CD4-positive, CD25-positive, alpha-beta regulatory T cell (primary cell): Measurements from ENCODE around the gene KRTAP10-3. TPM values are rescaled to one million over a fixed set of nuclear protein-coding genes. Genes with fewer than 3 reads are reported as not detected.

Source experiments
- ATAC-seq, 2 donors: fragments of 150-1000 bp; cut with Tn5 transposase; one replicate each; pipeline ENCODE4 v1.10.0; 2021; ENCODE audit warnings: low read depth in 2 of 2, moderate number of reproducible peaks in 2 of 2, moderate library complexity in 1 of 2
- DNase-seq, 3 donors: peaks; one replicate each; pipeline versions ENCODE4 v3.0.0 to v3.0.0-alpha.2; 2012 to 2022; ENCODE audit warnings: mixed read lengths in 1 of 3
- H3K27ac ChIP-seq: one replicate; pipeline ENCODE4 v1.7.0; 2013; ENCODE audit warnings: mild to moderate bottlenecking, low read length; ENCODE audit not compliant: insufficient read depth, poor library complexity, severe bottlenecking
- H3K27me3 ChIP-seq: one replicate; pipeline ENCODE4 v1.7.0; 2013; ENCODE audit warnings: low read length; ENCODE audit not compliant: control insufficient read depth, insufficient read depth
- H3K36me3 ChIP-seq: one replicate; pipeline ENCODE4 v1.7.0; 2013; ENCODE audit warnings: mild to moderate bottlenecking, low read length, moderate library complexity; ENCODE audit not compliant: control insufficient read depth, insufficient read depth
- H3K4me1 ChIP-seq: 2 replicates; pipeline ENCODE4 v1.7.0; 2013; ENCODE audit warnings: mild to moderate bottlenecking, low read length; ENCODE audit not compliant: insufficient read depth, control insufficient read depth, poor library complexity, severe bottlenecking
- H3K4me3 ChIP-seq: one replicate; pipeline ENCODE4 v1.7.0; 2013; ENCODE audit warnings: low read depth, mild to moderate bottlenecking, low read length, moderate library complexity
- H3K9me3 ChIP-seq, 2 experiments: 1 replicate in 1 of 2; 2 replicates in 1 of 2; pipeline ENCODE4 v1.7.0; 2013; ENCODE audit warnings: low read length in 2 of 2, mild to moderate bottlenecking in 1 of 2, moderate library complexity in 1 of 2; ENCODE audit not compliant: control insufficient read depth in 2 of 2
- H3K27ac Mint-ChIP-seq, 3 donors: one replicate each; pipeline ENCODE4 v1.8.0; 2020 to 2022; ENCODE audit warnings: mild to moderate bottlenecking in 3 of 3, mixed read lengths in 3 of 3, moderate library complexity in 2 of 3
- H3K27me3 Mint-ChIP-seq: one replicate; pipeline ENCODE4 v1.8.0; 2022; ENCODE audit warnings: mild to moderate bottlenecking, mixed read lengths
- H3K36me3 Mint-ChIP-seq: one replicate; pipeline ENCODE4 v1.8.0; 2020; ENCODE audit warnings: mixed read lengths
- H3K4me1 Mint-ChIP-seq, 4 donors: one replicate each; pipeline ENCODE4 v1.8.0; 2020 to 2022; ENCODE audit warnings: mixed read lengths in 4 of 4, mild to moderate bottlenecking in 1 of 4
- H3K4me3 Mint-ChIP-seq, 4 donors: one replicate each; pipeline ENCODE4 v1.8.0; 2020 to 2022; ENCODE audit warnings: mild to moderate bottlenecking in 4 of 4, mixed read lengths in 4 of 4, moderate library complexity in 3 of 4
- H3K9me3 Mint-ChIP-seq, 7 donors: one replicate each; pipeline ENCODE4 v1.8.0; 2020 to 2022; ENCODE audit warnings: mixed read lengths in 7 of 7, mild to moderate bottlenecking in 3 of 7, moderate library complexity in 2 of 7
- polyA plus RNA-seq, 4 donors: library from polyadenylated mRNA; unstranded; fragments of 300-500 nt; fragmentation: Illumina TruSeq; gene quantifications; one replicate each; pipeline ENCODE4 v1.2.3, GENCODE V29; 2021
- total RNA-seq: library from RNA; stranded (reverse); gene quantifications from one replicate; pipeline ENCODE4 v1.2.3, GENCODE V29; 2022

KRTAP10-3 gene
- total and polyA plus RNA-seq, 5 donors from 2014 or later, result not detected

DNA sequence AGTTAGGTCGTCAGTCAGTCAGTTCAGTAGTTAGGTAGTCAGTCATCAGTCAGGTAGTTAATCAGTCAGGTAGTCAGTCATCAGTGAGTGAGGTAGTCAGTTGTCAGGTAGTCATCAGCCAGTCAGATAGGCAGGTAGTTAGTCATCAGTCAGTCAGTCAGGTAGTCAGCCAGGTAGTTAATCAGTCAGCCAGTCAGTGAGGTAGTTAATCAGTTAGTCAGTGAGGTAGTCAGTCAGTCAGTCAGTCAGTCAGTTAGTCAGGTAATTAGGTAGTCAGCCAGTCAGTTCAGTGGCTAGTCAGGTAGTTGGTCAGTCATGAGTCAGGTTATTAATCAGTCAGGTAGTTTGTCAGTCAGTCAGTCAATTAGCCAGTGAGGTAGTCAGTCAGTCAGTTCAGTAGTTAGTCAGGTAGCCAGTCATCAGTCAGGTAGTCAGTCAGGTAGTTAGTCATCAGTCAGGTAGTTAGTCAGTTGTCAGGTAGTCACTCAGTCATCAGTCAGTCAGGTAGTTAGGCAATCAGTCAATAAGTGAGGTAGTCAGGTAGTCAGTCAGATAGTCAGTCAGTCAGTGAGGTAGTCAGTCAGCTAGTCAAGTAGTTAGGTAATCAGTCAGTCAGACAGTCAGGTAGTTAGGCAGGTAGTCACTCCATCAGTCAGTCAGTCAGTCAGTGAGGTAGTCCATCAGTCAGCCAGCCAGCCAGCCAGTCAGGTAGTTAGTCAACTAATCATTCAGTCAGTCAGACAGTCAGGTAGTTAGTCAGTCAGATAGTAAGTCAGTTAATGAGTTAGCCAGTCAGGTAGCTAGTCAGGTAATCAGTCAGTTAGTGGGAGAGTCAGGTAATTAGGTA lies 34.8 kb downstream of the KRTAP10-3 start:
- H3K4me3 Mint-ChIP-seq, result no peak overlapping the region
- H3K27ac Mint-ChIP-seq, result no peak overlapping the region
- no peak for ATAC-seq
- H3K9me3 ChIP-seq, result no peaks in the 10 kb centered on the region
- H3K4me1 Mint-ChIP-seq, result no peaks in the 10 kb centered on the region
- H3K27me3 Mint-ChIP-seq, result no peaks in the 10 kb centered on the region
- H3K4me3 ChIP-seq, result no peak overlapping the region
- H3K36me3 Mint-ChIP-seq, result no peaks in the 10 kb centered on the region
- no peaks in the 10 kb centered on the region for H3K27me3 ChIP-seq
- DNase-seq, result no peak
- no peak overlapping the region for H3K27ac ChIP-seq
- no peaks in the 10 kb centered on the region for H3K9me3 Mint-ChIP-seq
- no peaks in the 10 kb centered on the region for H3K4me1 ChIP-seq
- no peaks in the 10 kb centered on the region for H3K36me3 ChIP-seq

DNA sequence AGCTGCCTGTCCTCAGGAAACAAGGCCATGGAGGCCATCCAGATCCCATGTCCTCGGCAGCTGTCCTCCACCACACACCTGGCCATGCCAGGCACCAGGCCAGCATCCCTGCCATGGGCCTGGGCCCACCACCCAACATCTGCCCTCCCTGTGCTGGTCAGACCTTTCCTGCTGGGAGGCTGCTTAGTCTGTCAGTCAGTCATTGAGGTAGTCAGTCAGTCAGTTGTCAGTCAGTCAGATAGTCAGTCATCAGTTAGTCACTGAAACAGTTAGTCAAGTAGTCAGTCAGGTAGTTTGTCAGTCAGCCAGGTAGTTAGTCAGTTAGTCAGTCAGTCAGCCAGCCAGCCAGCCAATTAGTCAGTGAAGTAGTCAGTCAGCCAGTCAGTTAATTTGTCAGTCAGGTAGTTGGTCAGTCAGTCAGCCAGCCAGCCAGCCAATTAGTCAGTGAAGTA lies 35.8 kb downstream of the KRTAP10-3 start:
- H3K9me3 ChIP-seq, result no peaks in the 10 kb centered on the region
- H3K27me3 ChIP-seq, result no peaks in the 10 kb centered on the region
- Mint-ChIP-seq H3K4me1 (no peaks in the 10 kb centered on the region), H3K27me3 (peaks cover 4% of the 10 kb centered on the region), H3K36me3 (no peaks in the 10 kb centered on the region), H3K4me3 (no peak overlapping the region), H3K27ac (no peak overlapping the region), H3K9me3 (no peaks in the 10 kb centered on the region)
- H3K4me3 ChIP-seq, result no peak overlapping the region
- no peak for ATAC-seq
- H3K36me3 ChIP-seq, result no peaks in the 10 kb centered on the region
- H3K27ac ChIP-seq, result no peak overlapping the region
- H3K4me1 ChIP-seq, result no peaks in the 10 kb centered on the region
- DNase-seq, result no peak

DNA sequence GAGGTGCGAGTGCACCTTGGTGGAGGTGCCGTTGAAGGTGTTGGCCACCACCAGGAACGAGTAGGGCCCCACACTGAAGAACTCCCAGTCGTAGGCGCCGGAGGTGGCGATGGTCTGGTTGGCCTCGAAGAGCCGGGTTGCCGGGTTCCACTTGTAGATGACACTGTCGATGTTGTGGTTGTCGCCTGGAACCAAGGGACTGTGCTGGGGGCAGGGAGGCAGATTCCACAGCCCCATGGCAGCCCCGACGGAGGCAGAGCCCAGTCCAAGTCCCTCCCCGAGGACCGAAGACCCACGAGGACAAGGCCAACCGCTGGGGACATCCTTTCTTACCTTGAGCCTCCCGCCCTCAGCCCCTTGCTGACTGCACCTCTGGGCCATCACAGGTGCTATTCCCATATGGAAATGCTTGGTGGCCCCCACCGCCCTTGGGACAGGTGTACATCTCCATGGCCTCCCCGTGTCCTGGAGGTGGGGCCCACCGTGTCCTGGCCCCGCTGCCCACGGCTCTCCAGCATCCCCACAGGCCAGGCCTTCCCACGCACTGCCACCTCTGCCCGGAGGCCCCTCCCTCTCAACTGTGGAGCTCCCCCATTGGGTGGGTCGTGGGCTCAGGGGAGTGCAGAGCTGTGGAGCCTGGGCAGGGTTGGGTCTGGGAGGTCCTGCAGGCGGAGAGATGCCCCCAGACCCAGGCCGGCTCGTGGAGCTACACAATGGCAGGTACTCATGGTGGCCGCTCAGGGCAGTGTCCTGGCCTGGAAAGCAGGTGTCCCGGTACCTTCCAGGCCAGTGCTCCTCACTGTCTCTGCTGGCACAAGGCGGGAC lies 36.5 kb downstream of the KRTAP10-3 start:
- Histone ChIP-seq H3K36me3 (no peaks in the 10 kb centered on the region), H3K4me3 (no peak overlapping the region), H3K27me3 (no peaks in the 10 kb centered on the region), H3K4me1 (no peaks in the 10 kb centered on the region), H3K9me3 (no peaks in the 10 kb centered on the region), H3K27ac (no peak overlapping the region)
- no peaks in the 10 kb centered on the region for H3K9me3 Mint-ChIP-seq
- H3K4me3 Mint-ChIP-seq, result no peak overlapping the region
- H3K36me3 Mint-ChIP-seq, result no peaks in the 10 kb centered on the region
- peaks cover 0 to 1% (median 0%) of the 10 kb centered on the region in 4 donors for H3K4me1 Mint-ChIP-seq
- DNase-seq, result no peak
- ATAC-seq, result no peak
- no peak overlapping the region for H3K27ac Mint-ChIP-seq
- H3K27me3 Mint-ChIP-seq, result peaks cover 5% of the 10 kb centered on the region

DNA sequence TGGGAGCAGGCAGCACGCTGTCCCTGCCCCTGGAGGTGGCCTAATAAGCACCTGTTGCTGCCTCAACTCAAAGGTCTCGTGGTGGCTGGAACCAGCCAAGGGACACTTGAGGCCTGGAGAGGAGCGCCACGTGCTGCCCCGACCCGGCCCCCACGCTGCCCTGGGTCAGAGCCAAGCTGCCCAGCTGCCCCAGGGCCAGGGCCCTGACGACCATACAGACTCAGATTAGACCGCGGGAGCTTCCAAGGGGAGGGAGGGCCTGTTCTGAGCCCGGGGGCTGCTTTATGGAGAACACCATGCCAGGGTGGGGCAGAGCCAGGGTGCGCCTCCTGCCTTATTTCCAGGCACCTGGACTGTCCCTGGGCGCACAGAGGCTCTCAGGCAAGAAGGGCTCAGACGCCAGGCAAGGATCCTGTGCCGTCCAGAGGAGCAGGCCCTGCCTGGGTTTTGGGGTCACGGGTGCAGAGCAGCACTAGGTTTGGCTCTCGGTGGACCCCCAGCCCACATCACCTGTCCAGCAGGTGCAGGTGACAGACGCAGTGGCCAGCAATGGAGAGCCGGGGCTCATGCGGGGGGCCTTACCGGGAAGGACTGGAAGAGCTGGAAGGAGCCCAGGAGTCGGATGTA lies 37.2 kb downstream of the KRTAP10-3 start:
- no peaks in the 10 kb centered on the region for H3K4me1 ChIP-seq
- DNase-seq (no peak), ATAC-seq (no peak)
- Mint-ChIP-seq H3K27me3 (peaks cover 8% of the 10 kb centered on the region), H3K4me1 (peaks cover 0 to 6% (median 2%) of the 10 kb centered on the region in 4 donors), H3K36me3 (no peaks in the 10 kb centered on the region), H3K4me3 (no peak overlapping the region), H3K9me3 (no peaks in the 10 kb centered on the region), H3K27ac (no peak overlapping the region)
- no peaks in the 10 kb centered on the region for H3K9me3 ChIP-seq
- no peak overlapping the region for H3K4me3 ChIP-seq
- no peaks in the 10 kb centered on the region for H3K27me3 ChIP-seq
- no peak overlapping the region for H3K27ac ChIP-seq
- no peaks in the 10 kb centered on the region for H3K36me3 ChIP-seq

DNA sequence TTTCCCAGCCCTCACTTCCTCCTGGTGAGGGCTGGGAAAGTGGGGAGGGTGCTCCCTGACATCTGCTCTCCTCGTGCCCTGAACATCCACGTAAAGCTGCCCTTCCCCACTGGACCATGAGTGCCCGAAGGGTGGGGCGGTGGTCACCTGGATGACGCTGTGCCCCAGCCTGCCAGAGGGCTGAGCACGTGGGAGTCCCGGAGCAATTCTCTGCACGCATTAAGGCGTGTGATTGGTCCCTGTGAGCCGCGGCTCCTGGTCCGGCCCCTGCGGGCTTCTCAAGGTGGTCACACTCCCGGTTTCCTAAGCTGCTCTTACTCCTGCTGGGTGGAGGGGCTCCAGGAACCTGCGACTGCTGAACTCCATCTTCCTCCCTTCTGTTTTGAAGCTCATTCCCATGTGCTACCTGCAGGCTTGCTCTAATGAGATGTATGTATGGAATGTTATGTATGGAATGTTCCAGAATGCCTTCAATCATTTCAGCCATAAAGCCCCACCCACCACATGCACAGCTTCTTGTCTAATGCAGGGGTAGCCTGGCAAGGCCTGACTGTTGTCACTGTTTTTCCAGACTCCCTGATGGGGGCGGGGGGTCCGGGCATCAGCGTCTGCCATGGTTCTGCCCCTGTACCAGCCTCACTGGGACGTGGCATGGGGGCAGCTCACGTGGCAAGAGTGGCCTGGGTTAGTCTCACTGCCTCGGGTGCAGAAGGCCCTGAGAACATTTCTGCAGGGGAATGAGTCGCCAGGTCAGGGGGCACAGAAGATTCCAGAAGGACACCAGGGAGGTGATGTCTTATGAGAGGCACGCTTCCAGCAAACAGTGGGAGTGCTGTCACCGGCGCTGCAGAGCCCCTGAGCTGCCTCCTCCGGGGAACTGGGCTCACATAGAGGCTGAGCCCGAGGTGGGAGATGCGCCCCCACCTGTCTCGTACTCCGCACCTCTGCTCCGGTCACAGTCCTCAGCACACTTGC lies 38.0 kb downstream of the KRTAP10-3 start:
- Histone ChIP-seq H3K9me3 (no peaks in the 10 kb centered on the region), H3K27me3 (no peaks in the 10 kb centered on the region), H3K4me3 (no peak overlapping the region), H3K4me1 (no peaks in the 10 kb centered on the region), H3K36me3 (no peaks in the 10 kb centered on the region), H3K27ac (no peak overlapping the region)
- Mint-ChIP-seq H3K9me3 (no peaks in the 10 kb centered on the region), H3K4me3 (no peak overlapping the region), H3K27me3 (peaks cover 8% of the 10 kb centered on the region), H3K4me1 (peaks cover 0 to 6% (median 2%) of the 10 kb centered on the region in 4 donors), H3K27ac (peak overlapping the region in 1 of 3 donors; percentile 62), H3K36me3 (no peaks in the 10 kb centered on the region)
- ATAC-seq (no peak), DNase-seq (no peak)

DNA sequence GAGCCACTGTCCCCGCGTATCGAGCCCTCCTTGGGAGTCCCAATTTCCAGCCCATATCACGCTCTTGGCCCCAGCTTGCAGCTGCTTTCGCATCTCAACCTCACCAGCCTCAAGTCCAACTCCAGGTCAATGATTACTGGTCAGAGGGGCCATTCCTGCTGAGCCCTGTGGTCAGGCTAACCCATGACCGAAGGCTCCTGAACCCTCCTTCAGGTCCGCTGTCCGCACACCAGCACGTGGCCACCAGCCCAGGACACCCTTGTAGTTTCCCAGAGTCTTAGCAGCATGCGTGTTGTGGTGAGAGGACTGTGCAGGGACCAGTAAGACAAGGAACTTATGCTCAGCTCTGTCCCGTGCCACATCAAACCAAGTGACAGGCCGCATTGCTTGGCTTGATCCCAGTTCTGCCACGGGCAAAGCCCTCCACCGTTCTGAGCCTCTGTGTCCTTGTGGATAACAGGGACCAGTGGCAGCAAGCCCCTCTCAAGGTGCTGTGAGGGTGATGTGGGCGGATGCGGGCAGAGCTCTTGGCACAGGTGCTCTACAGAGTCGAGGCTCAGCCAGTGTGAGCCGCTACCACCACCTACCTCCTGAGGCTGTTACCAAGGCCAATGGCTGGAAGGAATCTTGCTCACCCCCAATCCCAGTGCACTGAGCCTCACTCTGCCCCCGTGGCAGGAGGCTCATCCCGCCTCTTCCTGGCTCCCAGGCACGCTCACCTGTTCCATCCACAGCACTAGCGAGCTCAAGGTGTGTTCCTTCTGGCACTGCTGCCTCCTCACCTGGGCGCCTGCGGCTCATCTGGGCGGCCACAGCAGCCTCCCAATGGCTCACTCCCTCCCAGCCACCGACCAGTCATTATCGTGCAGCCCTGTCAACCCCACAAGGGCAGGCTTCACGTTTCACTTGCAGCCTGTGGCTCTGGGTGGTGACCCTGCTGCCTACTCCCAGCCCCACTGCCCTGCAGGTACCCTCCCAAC lies 39.0 kb downstream of the KRTAP10-3 start:
- H3K36me3 ChIP-seq, result no peaks in the 10 kb centered on the region
- H3K4me1 ChIP-seq, result no peaks in the 10 kb centered on the region
- no peaks in the 10 kb centered on the region for H3K27me3 ChIP-seq
- Mint-ChIP-seq H3K9me3 (peaks cover 0 to 2% (median 0%) of the 10 kb centered on the region in 7 donors), H3K27me3 (peaks cover 8% of the 10 kb centered on the region), H3K27ac (peak overlapping the region in 2 of 3 donors; percentile 62 to 65), H3K4me1 (peaks cover 0 to 6% (median 2%) of the 10 kb centered on the region in 4 donors), H3K36me3 (no peaks in the 10 kb centered on the region), H3K4me3 (no peak overlapping the region)
- no peak for DNase-seq
- no peak for ATAC-seq
- H3K27ac ChIP-seq, result no peak overlapping the region
- no peaks in the 10 kb centered on the region for H3K9me3 ChIP-seq
- H3K4me3 ChIP-seq, result no peak overlapping the region
